ENCODE measurements around the gene GOLGA2.

Gene GOLGA2

GRCh38 chr9:128294142-128294541, 18.3 kb upstream of the GOLGA2 start:
- no peak for DNase-seq (ENCODE audit: low read depth)

- DNase-seq (ENCODE audit: low read depth): no peak
Observed at GRCh38 chr9:128293091-128293490, 17.3 kb upstream of the GOLGA2 start.

- no peak for DNase-seq (ENCODE audit: low read depth)
Observed at GRCh38 chr9:128292009-128292408, 16.2 kb upstream of the GOLGA2 start.

GRCh38 chr9:128288273-128289004, 12.6 kb upstream of the GOLGA2 start:
- no peak for DNase-seq (ENCODE audit: low read depth)

GRCh38 chr9:128286440-128286839, 10.6 kb upstream of the GOLGA2 start:
- peak; percentile 61 for DNase-seq (ENCODE audit: low read depth)

GRCh38 chr9:128285033-128285784, 9.4 kb upstream of the GOLGA2 start:
- no peak for DNase-seq (ENCODE audit: low read depth)

- DNase-seq (ENCODE audit: low read depth): peak; percentile 82
Observed at GRCh38 chr9:128282500-128282899, 6.7 kb upstream of the GOLGA2 start.

- DNase-seq (ENCODE audit: low read depth): peak; percentile 19
Observed at GRCh38 chr9:128280084-128280622, 4.3 kb upstream of the GOLGA2 start.

GRCh38 chr9:128279088-128280073, 3.6 kb upstream of the GOLGA2 start:
- peak; percentile 37 for DNase-seq (ENCODE audit: low read depth)

GRCh38 chr9:128276574-128277270, 915 bp upstream of the GOLGA2 start:
- DNase-seq (ENCODE audit: low read depth): peak; percentile 29

GRCh38 chr9:128276008-128276573, 284 bp upstream of the GOLGA2 start, which contains the start of gene SWI5:
TSS of gene SWI5 (plus strand) at chr9:128276276.
- peak; percentile 98 for DNase-seq (ENCODE audit: low read depth)

GRCh38 chr9:128274245-128274644, 1.6 kb downstream of the GOLGA2 start:
- DNase-seq (ENCODE audit: low read depth): no peak

GRCh38 chr9:128271512-128271911, 4.3 kb downstream of the GOLGA2 start:
- no peak for DNase-seq (ENCODE audit: low read depth)

GRCh38 chr9:128271112-128271511, 4.7 kb downstream of the GOLGA2 start:
- DNase-seq (ENCODE audit: low read depth): no peak

- DNase-seq (ENCODE audit: low read depth): no peak
Observed at GRCh38 chr9:128266868-128267590, 8.8 kb downstream of the GOLGA2 start.

GRCh38 chr9:128265348-128265847, 10.4 kb downstream of the GOLGA2 start:
- DNase-seq (ENCODE audit: low read depth): no peak

- no peak for DNase-seq (ENCODE audit: low read depth)
Observed at GRCh38 chr9:128262687-128263086, 13.1 kb downstream of the GOLGA2 start.

- DNase-seq (ENCODE audit: low read depth): no peak
Observed at GRCh38 chr9:128260340-128260739, 15.5 kb downstream of the GOLGA2 start.

GRCh38 chr9:128259156-128259555, 16.7 kb downstream of the GOLGA2 start:
- no peak for DNase-seq (ENCODE audit: low read depth)

GRCh38 chr9:128258326-128258725, 17.5 kb downstream of the GOLGA2 start:
- no peak for DNase-seq (ENCODE audit: low read depth)

Measured in iris pigment epithelial cell (primary cell).